Astrocyte of the cerebellum (primary cell): Measurements from ENCODE around the gene ULBP2.
"Not testable (repeated sequence)": the region's sequence is repeated elsewhere in the genome, so short reads cannot be mapped to it uniquely, and the experiment has no call there.

ENCODE experiments used
- DNase-seq: peaks from one replicate; pipeline ENCODE4 v3.0.0-alpha.2; 2011; ENCODE audit warnings: low read depth
- H3K4me3 ChIP-seq: 2 replicates; pipeline ENCODE4 v1.5.1; 2011; ENCODE audit warnings: mild to moderate bottlenecking, low read depth, low read length, moderate library complexity
- in situ Hi-C: cut with HindIII; loops from 2 replicates; pipeline ENCODE4 v1.10.0; 2017; ENCODE audit warnings: low sequenced_read_pairs
- TF ChIP-seq, protein P1 (sequence below): IDR thresholded peaks from 2 replicates; pipeline ENCODE4 v1.5.1; 2012; ENCODE audit warnings: low read length, low read depth, moderate library complexity, mild to moderate bottlenecking; ENCODE audit errors: missing control alignments

Gene ULBP2

GRCh38 chr6:149904661-149905370 lies 37.0 kb upstream of the ULBP2 start:
- TF ChIP-seq, protein P1, sequence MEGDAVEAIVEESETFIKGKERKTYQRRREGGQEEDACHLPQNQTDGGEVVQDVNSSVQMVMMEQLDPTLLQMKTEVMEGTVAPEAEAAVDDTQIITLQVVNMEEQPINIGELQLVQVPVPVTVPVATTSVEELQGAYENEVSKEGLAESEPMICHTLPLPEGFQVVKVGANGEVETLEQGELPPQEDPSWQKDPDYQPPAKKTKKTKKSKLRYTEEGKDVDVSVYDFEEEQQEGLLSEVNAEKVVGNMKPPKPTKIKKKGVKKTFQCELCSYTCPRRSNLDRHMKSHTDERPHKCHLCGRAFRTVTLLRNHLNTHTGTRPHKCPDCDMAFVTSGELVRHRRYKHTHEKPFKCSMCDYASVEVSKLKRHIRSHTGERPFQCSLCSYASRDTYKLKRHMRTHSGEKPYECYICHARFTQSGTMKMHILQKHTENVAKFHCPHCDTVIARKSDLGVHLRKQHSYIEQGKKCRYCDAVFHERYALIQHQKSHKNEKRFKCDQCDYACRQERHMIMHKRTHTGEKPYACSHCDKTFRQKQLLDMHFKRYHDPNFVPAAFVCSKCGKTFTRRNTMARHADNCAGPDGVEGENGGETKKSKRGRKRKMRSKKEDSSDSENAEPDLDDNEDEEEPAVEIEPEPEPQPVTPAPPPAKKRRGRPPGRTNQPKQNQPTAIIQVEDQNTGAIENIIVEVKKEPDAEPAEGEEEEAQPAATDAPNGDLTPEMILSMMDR: no peak
- in situ Hi-C loops: loop anchor here (10.0 kb wide), 1 partner anchor 50 kb away; no protein-coding TSS in a partner anchor
- H3K4me3 ChIP-seq: no peak overlapping the region

GRCh38 chr6:149905371-149905910 lies 36.4 kb upstream of the ULBP2 start:
- H3K4me3 ChIP-seq: no peak overlapping the region
- no peak for DNase-seq
- TF ChIP-seq, protein P1: no peak
- in situ Hi-C loops: loop anchor here (10.0 kb wide), 1 partner anchor 51 kb away; no protein-coding TSS in a partner anchor

More at GRCh38 chr6:149904661-149905370, 37.0 kb upstream of the ULBP2 start:
- no peak for DNase-seq

DNA sequence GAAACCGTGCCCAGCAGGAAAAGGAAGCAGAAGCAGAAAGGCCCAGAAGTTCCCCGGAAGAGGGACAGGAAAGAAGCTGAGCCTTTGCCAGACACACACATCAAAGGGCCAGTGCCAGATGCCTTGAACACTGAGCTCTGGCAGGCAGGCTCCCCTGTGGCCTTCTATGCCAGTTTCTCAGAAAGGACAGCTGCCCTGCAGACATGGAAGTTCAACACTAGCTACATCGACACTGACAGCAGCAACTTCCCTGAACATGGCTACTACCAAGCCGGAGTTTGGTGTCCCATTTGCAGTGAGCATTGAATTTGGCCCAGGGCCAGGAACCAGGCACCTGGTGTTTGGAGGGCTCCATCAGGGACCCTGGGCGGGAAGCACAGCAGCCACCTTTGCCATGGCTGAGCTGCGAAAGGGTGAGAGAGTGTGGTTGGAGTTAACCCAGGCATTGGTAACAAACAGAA lies 35.9 kb upstream of the ULBP2 start:
- in situ Hi-C loops: loop anchor here (10.0 kb wide), 1 partner anchor 51 kb away; no protein-coding TSS in a partner anchor
- TF ChIP-seq, protein P1: no peak
- no peak for DNase-seq
- H3K4me3 ChIP-seq: no peak overlapping the region

- TF ChIP-seq, protein P1: no peak
- DNase-seq: no peak
- in situ Hi-C loops: loop anchor here (10.0 kb wide), 1 partner anchor 52 kb away; no protein-coding TSS in a partner anchor
- no peak overlapping the region for H3K4me3 ChIP-seq
Observed at GRCh38 chr6:149906405-149906804, 35.4 kb upstream of the ULBP2 start.

DNA sequence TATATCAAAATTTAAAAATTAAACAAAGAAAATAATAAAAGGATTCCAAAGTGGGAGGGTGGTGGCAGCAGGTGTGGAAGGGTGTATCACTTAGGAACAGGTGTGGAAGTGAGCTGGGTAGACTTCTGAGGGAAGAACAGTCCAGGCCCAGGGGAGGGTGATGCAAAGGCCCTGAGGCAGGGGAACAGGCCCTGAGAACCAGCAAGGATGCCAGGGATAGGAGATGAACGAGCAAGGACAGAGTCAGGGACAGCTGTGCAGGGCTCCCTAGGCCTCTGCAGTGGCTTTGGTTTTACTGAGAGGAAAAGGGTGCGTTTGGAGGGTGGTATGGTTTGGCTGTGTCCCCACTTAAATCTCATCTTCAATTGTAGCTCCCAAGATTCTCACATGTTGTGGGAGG lies 34.5 kb upstream of the ULBP2 start:
- no peak overlapping the region for H3K4me3 ChIP-seq
- TF ChIP-seq, protein P1: no peak
- no peak for DNase-seq
- in situ Hi-C loops: loop anchor here (10.0 kb wide), 1 partner anchor 53 kb away; no protein-coding TSS in a partner anchor

- in situ Hi-C loops: loop anchor here (10.0 kb wide), 1 partner anchor 54 kb away; no protein-coding TSS in a partner anchor
- DNase-seq, H3K4me3 ChIP-seq: not testable (repeated sequence)
Observed at GRCh38 chr6:149908480-149908879, 33.3 kb upstream of the ULBP2 start.
